Stimulated activated naive CD4-positive, alpha-beta T cell (primary cell): ENCODE measurements around the gene TOB2.
"Not testable (repeated sequence)": the region's sequence is repeated elsewhere in the genome, so short reads cannot be mapped to it uniquely, and the experiment has no call there.

ENCODE experiments used
- DNase-seq, 6 experiments: peaks; one replicate each; lab custom pipeline; 2025; lab: John Stamatoyannopoulos, UW

The TOB2 gene

GRCh38 chr22:41468381-41469217 lies 22.0 kb upstream of the TOB2 start, which contains the start of the genes ACO2 and PHF5A:
ACO2 (plus strand) TSS chr22:41469117; CDS start chr22:41469147, 30 bp downstream.
PHF5A (minus strand) TSS chr22:41468692; CDS start chr22:41468653, 39 bp downstream.
- DNase-seq, result peak; percentile 95 to 99 (median 98)

GRCh38 chr22:41461901-41462300 lies 15.3 kb upstream of the TOB2 start:
- no peak for DNase-seq

GRCh38 chr22:41460071-41460470 lies 13.5 kb upstream of the TOB2 start:
- not testable (repeated sequence) for DNase-seq

GRCh38 chr22:41459431-41459830 lies 12.8 kb upstream of the TOB2 start:
- no peak for DNase-seq

GRCh38 chr22:41458161-41458728 lies 11.6 kb upstream of the TOB2 start:
- DNase-seq, result no peak

- peak; percentile 85 to 94 (median 92) for DNase-seq
These were observed 1.7 kb upstream of the TOB2 start for GRCh38 chr22:41448189-41448808.

- DNase-seq, result peak; percentile 55 to 78 (median 60)
These were observed 1.0 kb upstream of the TOB2 start for GRCh38 chr22:41447435-41448188.

GRCh38 chr22:41446057-41446501 lies 522 bp downstream of the TOB2 start:
- peak in 2 of 6 experiments; percentile 33 to 60 for DNase-seq

- DNase-seq, result peak in 5 of 6 experiments; percentile 19 to 68 (median 37)
These were observed 1.2 kb downstream of the TOB2 start for GRCh38 chr22:41445129-41446056.

- peak; percentile 57 to 81 (median 71) for DNase-seq
These were observed 2.1 kb downstream of the TOB2 start for GRCh38 chr22:41444360-41445128.

GRCh38 chr22:41442240-41442792 lies 4.3 kb downstream of the TOB2 start:
- DNase-seq, result no peak

- DNase-seq, result not testable (repeated sequence)
These were observed 6.1 kb downstream of the TOB2 start for GRCh38 chr22:41440511-41440910.

- no peak for DNase-seq
These were observed 9.4 kb downstream of the TOB2 start for GRCh38 chr22:41437198-41437597.

GRCh38 chr22:41436322-41437113 lies 10.1 kb downstream of the TOB2 start:
- DNase-seq, result no peak

GRCh38 chr22:41435560-41435959 lies 11.0 kb downstream of the TOB2 start:
- DNase-seq, result no peak

GRCh38 chr22:41434361-41435003 lies 12.1 kb downstream of the TOB2 start:
- not testable (repeated sequence) for DNase-seq

- DNase-seq, result not testable (repeated sequence)
These were observed 13.1 kb downstream of the TOB2 start for GRCh38 chr22:41433480-41433879.

GRCh38 chr22:41431656-41432055 lies 14.9 kb downstream of the TOB2 start:
- DNase-seq, result no peak
